HUES48 (cell line): Measurements from ENCODE around the gene VPS18.

Source experiments
- H3K27ac ChIP-seq: one replicate; pipeline ENCODE4 v1.7.0; 2013; ENCODE audit warnings: low read depth, low read length, inconsistent platforms
- H3K27me3 ChIP-seq: 2 replicates; pipeline ENCODE4 v1.6.1; 2013; ENCODE audit warnings: mild to moderate bottlenecking, low read length; ENCODE audit not compliant: control insufficient read depth, insufficient read depth
- H3K36me3 ChIP-seq: 2 replicates; pipeline ENCODE4 v1.6.1; 2013; ENCODE audit warnings: low read length; ENCODE audit not compliant: control insufficient read depth, insufficient read depth
- H3K4me1 ChIP-seq: 2 replicates; pipeline ENCODE4 v1.6.1; 2013; ENCODE audit warnings: mild to moderate bottlenecking, low read length; ENCODE audit not compliant: control insufficient read depth, insufficient read depth
- H3K4me3 ChIP-seq: 2 replicates; pipeline ENCODE4 v1.5.1; 2013; ENCODE audit warnings: mild to moderate bottlenecking, low read depth, low read length
- H3K9ac ChIP-seq: 2 replicates; pipeline ENCODE4 v1.6.1; 2013; ENCODE audit warnings: mild to moderate bottlenecking, low read depth, low read length, moderate library complexity
- H3K9me3 ChIP-seq: 2 replicates; pipeline ENCODE4 v1.6.1; 2013; ENCODE audit warnings: low read length; ENCODE audit not compliant: control insufficient read depth, insufficient read depth

VPS18 gene

DNA sequence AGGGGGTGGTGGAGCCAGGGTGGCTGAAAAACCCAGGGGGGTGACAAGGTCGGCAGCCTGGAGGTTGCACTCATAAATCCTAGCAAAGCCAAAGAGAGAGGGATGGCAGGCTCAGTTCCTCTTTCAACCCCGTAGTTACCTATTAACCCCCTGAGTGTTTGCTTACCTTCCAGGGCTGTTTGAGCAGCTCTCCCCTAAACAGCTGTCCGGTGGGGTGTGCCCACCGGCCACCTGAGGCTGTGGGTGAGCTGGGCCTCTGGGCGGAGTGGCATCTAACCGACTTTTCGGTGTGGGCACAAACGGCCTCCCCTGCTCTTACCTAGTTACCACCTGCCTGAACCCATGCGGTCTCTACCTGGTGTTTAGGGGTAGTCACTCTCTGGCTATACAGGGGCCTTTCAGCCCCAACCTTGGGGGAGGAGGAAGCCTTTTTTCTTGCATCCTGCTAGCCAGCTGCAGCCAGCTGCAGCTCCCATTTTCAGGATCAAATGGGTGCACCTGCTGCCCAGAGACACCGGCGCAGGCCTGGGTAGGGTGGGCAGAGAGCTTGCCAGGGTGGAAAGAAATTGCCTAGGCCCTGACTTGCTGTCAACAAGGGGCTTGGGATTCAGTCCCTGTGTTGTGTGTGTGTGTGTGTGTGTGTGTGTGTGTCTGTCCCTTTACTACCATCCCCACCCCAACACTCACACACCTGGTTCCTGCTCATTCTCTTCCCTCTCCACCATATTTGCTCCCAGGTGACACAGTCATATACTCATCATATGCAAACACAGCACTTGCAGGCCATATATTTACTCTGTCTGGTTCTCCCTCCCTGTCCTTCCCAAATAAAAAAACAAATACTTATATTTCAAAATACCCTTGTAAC is 38.6 kb downstream of the VPS18 start:
- Histone ChIP-seq H3K27ac (no peak overlapping the region), H3K9me3 (no peaks in the 10 kb centered on the region), H3K4me1 (peaks cover 8% of the 10 kb centered on the region; the same call in 1 of the 2 replicates), H3K27me3 (peaks cover 55% of the 10 kb centered on the region), H3K9ac (no peak overlapping the region), H3K36me3 (no peaks in the 10 kb centered on the region), H3K4me3 (no peak overlapping the region)

DNA sequence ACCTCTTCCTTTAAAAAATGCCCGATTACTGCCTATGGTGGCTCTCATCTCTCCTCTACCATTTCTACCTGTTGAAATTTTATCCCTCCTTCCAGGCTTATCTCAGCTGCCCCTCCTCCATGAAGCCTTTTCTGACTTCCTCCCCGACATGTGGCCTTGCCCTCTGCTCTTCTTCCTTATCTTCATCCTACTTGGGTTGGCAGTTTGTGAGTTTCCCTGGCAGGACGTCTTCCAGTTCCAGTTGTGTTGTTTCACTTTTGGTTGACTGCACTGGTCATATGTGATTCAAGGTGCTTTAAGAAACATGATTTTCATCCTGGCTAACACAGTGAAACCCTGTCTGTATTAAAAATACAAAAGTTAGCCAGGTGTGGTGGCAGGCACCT is 39.3 kb downstream of the VPS18 start:
- H3K4me1 ChIP-seq: peaks cover 8% of the 10 kb centered on the region; the same call in 1 of the 2 replicates
- H3K9ac ChIP-seq: no peak overlapping the region
- no peaks in the 10 kb centered on the region for H3K9me3 ChIP-seq
- no peak overlapping the region for H3K27ac ChIP-seq
- H3K27me3 ChIP-seq: peaks cover 51% of the 10 kb centered on the region
- no peaks in the 10 kb centered on the region for H3K36me3 ChIP-seq
- no peak overlapping the region for H3K4me3 ChIP-seq

DNA sequence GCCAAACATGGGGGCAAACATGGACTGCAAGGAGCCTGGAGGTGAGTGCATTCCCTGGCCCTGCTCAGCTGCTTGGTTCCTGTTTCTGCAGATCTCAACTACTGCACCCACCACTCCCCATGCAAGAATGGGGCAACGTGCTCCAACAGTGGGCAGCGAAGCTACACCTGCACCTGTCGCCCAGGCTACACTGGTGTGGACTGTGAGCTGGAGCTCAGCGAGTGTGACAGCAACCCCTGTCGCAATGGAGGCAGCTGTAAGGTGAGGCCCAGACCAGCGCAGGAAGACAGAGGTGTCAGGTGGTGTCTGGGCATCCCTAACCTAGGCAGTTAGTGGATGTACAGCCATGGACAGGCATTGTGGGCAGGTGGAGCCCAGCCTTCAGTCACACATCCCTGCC is 40.2 kb downstream of the VPS18 start:
- Histone ChIP-seq H3K27me3 (peaks cover 41% of the 10 kb centered on the region), H3K4me1 (peaks cover 8% of the 10 kb centered on the region; the same call in 1 of the 2 replicates), H3K27ac (no peak overlapping the region), H3K9ac (no peak overlapping the region), H3K9me3 (no peaks in the 10 kb centered on the region), H3K4me3 (no peak overlapping the region), H3K36me3 (no peaks in the 10 kb centered on the region)

DNA sequence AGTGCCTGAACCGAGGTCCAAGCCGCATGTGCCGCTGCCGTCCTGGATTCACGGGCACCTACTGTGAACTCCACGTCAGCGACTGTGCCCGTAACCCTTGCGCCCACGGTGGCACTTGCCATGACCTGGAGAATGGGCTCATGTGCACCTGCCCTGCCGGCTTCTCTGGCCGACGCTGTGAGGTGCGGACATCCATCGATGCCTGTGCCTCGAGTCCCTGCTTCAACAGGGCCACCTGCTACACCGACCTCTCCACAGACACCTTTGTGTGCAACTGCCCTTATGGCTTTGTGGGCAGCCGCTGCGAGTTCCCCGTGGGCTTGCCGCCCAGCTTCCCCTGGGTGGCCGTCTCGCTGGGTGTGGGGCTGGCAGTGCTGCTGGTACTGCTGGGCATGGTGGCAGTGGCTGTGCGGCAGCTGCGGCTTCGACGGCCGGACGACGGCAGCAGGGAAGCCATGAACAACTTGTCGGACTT is 42.0 kb downstream of the VPS18 start:
- H3K36me3 ChIP-seq: no peaks in the 10 kb centered on the region
- H3K27ac ChIP-seq: no peak overlapping the region
- H3K9ac ChIP-seq: no peak overlapping the region
- H3K4me1 ChIP-seq: peaks cover 12% of the 10 kb centered on the region
- no peak overlapping the region for H3K4me3 ChIP-seq
- H3K9me3 ChIP-seq: no peaks in the 10 kb centered on the region
- H3K27me3 ChIP-seq: peaks cover 39% of the 10 kb centered on the region

DNA sequence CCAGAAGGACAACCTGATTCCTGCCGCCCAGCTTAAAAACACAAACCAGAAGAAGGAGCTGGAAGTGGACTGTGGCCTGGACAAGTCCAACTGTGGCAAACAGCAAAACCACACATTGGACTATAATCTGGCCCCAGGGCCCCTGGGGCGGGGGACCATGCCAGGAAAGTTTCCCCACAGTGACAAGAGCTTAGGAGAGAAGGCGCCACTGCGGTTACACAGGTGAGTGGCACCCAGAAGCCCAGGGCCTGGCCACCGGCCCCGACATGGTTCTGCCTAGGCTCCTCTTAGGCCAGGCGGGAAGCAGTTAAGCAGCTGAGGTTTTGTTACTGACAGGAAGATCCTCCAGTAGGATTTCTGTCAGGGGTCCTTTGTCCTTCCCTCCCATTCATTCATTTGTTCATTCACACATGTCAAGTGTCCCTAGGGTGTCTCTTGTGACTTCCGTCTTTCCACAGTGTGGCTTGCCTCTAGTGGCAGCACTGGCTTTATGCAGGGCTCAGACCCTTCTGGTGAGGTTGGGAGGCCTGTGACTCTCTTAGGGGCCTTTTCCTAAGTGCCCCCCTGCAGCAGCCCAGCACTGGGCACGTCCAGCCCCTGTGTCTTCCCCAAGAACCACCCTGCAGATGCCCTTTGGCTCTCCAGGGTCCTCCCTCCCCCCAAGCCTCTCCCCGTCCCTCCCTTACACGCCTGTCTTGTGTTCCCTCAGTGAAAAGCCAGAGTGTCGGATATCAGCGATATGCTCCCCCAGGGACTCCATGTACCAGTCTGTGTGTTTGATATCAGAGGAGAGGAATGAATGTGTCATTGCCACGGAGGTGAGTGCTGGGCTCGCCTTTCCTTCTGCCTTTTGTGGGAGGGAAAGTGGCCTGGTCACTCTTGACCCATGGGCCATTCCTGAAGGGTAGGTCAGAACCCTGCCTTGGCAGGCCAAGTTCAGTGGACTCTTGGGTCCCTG is 42.7 kb downstream of the VPS18 start:
- Histone ChIP-seq H3K36me3 (no peaks in the 10 kb centered on the region), H3K27me3 (peaks cover 33% of the 10 kb centered on the region), H3K9ac (no peak overlapping the region), H3K9me3 (no peaks in the 10 kb centered on the region), H3K4me1 (peaks cover 14% of the 10 kb centered on the region), H3K27ac (no peak overlapping the region), H3K4me3 (no peak overlapping the region)

DNA sequence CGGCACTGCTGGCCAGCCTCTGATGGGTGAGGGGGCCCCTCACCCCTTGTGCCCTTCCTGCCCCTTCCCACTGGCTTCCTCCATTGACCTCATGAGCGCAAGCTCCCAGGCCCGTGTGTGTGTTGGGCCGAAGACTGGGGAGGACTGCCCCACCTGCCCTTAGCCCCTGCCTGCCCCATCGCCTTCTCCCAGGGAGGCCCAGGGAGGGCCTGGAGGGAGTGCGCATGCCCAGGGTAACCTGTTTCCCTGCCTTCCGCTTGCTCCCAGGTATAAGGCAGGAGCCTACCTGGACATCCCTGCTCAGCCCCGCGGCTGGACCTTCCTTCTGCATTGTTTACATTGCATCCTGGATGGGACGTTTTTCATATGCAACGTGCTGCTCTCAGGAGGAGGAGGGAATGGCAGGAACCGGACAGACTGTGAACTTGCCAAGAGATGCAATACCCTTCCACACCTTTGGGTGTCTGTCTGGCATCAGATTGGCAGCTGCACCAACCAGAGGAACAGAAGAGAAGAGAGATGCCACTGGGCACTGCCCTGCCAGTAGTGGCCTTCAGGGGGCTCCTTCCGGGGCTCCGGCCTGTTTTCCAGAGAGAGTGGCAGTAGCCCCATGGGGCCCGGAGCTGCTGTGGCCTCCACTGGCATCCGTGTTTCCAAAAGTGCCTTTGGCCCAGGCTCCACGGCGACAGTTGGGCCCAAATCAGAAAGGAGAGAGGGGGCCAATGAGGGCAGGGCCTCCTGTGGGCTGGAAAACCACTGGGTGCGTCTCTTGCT is 43.7 kb downstream of the VPS18 start:
- Histone ChIP-seq H3K27ac (no peak overlapping the region), H3K4me1 (peaks cover 19% of the 10 kb centered on the region), H3K27me3 (peaks cover 24% of the 10 kb centered on the region), H3K9ac (no peak overlapping the region), H3K36me3 (no peaks in the 10 kb centered on the region), H3K9me3 (no peaks in the 10 kb centered on the region), H3K4me3 (no peak overlapping the region)

DNA sequence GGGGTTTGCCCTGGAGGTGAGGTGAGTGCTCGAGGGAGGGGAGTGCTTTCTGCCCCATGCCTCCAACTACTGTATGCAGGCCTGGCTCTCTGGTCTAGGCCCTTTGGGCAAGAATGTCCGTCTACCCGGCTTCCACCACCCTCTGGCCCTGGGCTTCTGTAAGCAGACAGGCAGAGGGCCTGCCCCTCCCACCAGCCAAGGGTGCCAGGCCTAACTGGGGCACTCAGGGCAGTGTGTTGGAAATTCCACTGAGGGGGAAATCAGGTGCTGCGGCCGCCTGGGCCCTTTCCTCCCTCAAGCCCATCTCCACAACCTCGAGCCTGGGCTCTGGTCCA is 44.3 kb downstream of the VPS18 start:
- no peaks in the 10 kb centered on the region for H3K36me3 ChIP-seq
- peaks cover 23% of the 10 kb centered on the region for H3K27me3 ChIP-seq
- peaks cover 19% of the 10 kb centered on the region for H3K4me1 ChIP-seq
- no peak overlapping the region for H3K27ac ChIP-seq
- H3K4me3 ChIP-seq: no peak overlapping the region
- H3K9me3 ChIP-seq: no peaks in the 10 kb centered on the region
- no peak overlapping the region for H3K9ac ChIP-seq

DNA sequence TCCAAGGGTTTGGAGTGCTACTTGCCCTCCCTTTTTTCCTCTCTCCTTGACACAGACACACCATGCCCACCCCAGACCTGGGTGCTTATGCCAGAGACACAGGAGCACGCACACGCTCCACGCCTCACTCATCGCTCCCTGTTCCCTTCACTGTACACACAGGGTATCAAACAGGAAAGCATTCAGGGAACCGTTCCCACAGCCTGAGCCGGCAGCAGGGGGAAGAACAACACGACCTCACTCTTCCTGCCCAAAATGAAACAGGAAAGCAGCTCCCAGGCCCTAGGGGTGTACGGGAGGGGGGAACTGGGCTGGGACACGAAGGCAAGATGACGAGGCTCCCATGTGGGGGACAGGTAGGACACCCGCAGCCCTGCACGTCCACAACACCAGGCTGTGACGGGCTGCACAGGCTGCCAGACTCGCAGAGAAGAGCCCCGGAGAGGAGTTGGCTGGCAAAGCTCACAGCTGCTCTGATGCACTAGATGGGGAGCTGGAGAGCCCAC is 46.1 kb downstream of the VPS18 start:
- Histone ChIP-seq H3K9ac (no peak overlapping the region), H3K4me3 (no peak overlapping the region)

DNA sequence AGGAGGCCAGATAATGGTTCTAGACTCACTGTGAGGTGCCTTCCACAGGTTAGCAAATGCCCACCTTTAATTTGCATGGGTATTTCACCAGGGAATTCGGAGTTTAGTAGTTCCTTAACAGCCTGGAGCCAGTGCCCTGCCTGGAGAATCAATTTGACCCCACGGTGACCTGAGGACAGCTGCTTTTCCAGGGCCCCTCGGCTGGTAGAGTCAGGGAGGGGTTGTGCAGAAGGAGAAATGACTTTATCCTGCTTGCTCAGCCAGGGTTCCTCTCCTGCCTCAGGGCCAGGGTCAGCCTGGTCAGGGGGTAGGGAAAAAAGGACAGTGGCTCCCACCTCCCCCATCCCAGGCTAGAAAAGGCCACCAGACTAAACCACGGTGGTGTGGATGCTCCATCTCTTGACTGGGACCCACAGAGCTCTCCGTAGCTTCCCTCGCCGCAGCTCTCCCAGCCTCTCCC is 46.8 kb downstream of the VPS18 start:
- Histone ChIP-seq H3K4me3 (peak overlapping the region; percentile 58), H3K4me1 (peaks cover 19% of the 10 kb centered on the region), H3K27ac (peak overlapping the region; percentile 38)

More for the DNA sequence above, 46.1 kb downstream of the VPS18 start:
- no peaks in the 10 kb centered on the region for H3K9me3 ChIP-seq
- peaks cover 24% of the 10 kb centered on the region for H3K27me3 ChIP-seq
- no peak overlapping the region for H3K27ac ChIP-seq
- no peaks in the 10 kb centered on the region for H3K36me3 ChIP-seq
- peaks cover 19% of the 10 kb centered on the region for H3K4me1 ChIP-seq

More for the DNA sequence above, 46.8 kb downstream of the VPS18 start:
- no peaks in the 10 kb centered on the region for H3K36me3 ChIP-seq
- H3K9me3 ChIP-seq: no peaks in the 10 kb centered on the region
- peaks cover 24% of the 10 kb centered on the region for H3K27me3 ChIP-seq
- peak overlapping the region; percentile 79 for H3K9ac ChIP-seq
